GM12878 (cell line): ENCODE measurements around the gene SPI1. TPM values are rescaled to one million over a fixed set of nuclear protein-coding genes. Genes with fewer than 3 reads are reported as not detected.
A peak's percentile ranks its signal among the peaks of the same experiment; 100 is the strongest.

Source experiments
- ATAC-seq: fragments of 200-7000 bp; cut with Tn5 transposase; 3 replicates; pipeline ENCODE4 v1.9.1; 2020; ENCODE audit warnings: mild to moderate bottlenecking, moderate library complexity
- BruUV-seq: library from RNA; stranded (reverse); fragments of 400-500 nt; replicated peaks from 2 replicates; lab custom pipeline; 2021; lab: Mats Ljungman, UMichigan
- CTCF ChIA-PET: fragments of 300-600 bp; sonication (Branson Sonifier 250); formaldehyde crosslinking; extraction: SDS; loops from one replicate; lab custom pipeline; 2021; ENCODE audit warnings: inconsistent platforms; lab: Yijun Ruan, JAX
- POLR2A ChIA-PET: fragments of 350-600 bp; formaldehyde crosslinking; extraction: SDS; loops from one replicate; lab custom pipeline; 2021; ENCODE audit warnings: inconsistent platforms; lab: Charles Lee
- RAD21 ChIA-PET: fragments of 300-600 bp; sonication (Branson Sonifier 250); formaldehyde crosslinking; loops from one replicate; lab custom pipeline; 2023; ENCODE audit warnings: antibody characterized with exemption; ENCODE audit not compliant: unreplicated experiment; lab: Charles Lee
- SMC1A ChIA-PET: fragments of 300-600 bp; sonication (Branson Sonifier 250); formaldehyde crosslinking; loops from one replicate; lab custom pipeline; 2023; ENCODE audit not compliant: unreplicated experiment, uncharacterized antibody; lab: Charles Lee
- DNase-seq: peaks from one replicate; pipeline ENCODE4 v3.0.0-alpha.2; 2011; ENCODE audit warnings: low read depth, low spot score
- FAIRE-seq: peaks from 3 replicates; lab custom pipeline; 2011; peaks lifted over from hg19 to GRCh38; lab: Jason Lieb, UNC
- H2AFZ ChIP-seq: 2 replicates; pipeline ENCODE4 v1.6.0; 2011; ENCODE audit warnings: low read depth, low read length, control low read depth; ENCODE audit not compliant: control insufficient read depth
- H3K27ac ChIP-seq: 2 replicates; pipeline ENCODE4 v1.5.1; 2011; ENCODE audit warnings: control low read depth; ENCODE audit not compliant: control insufficient read depth, insufficient read depth
- H3K27me3 ChIP-seq, 2 experiments: replicated peaks in 1 of 2; 2 replicates each; pipeline versions ENCODE4 v1.6.0 to v1.6.1; 2011; ENCODE audit warnings: low read length in 1 of 2; ENCODE audit not compliant: control insufficient read depth in 2 of 2, insufficient read depth in 2 of 2
- H3K36me3 ChIP-seq, 2 experiments: 2 replicates each; pipeline ENCODE4 v1.5.1; 2011; ENCODE audit warnings: low read length in 1 of 2; ENCODE audit not compliant: control insufficient read depth in 2 of 2, insufficient read depth in 2 of 2
- H3K4me1 ChIP-seq: 2 replicates; pipeline ENCODE4 v1.6.1; 2011; ENCODE audit warnings: mild to moderate bottlenecking, low read length, moderate library complexity, mixed read lengths; ENCODE audit not compliant: control insufficient read depth, insufficient read depth
- H3K4me2 ChIP-seq: 2 replicates; pipeline ENCODE4 v1.6.0; 2011; ENCODE audit warnings: control low read depth; ENCODE audit not compliant: control insufficient read depth, insufficient read depth
- H3K4me3 ChIP-seq: fragments of 200-600 bp; sonication (generic); 2 replicates; pipeline ENCODE4 v1.5.1; 2016
- H3K79me2 ChIP-seq: 2 replicates; pipeline ENCODE4 v1.6.0; 2011; ENCODE audit warnings: low read length; ENCODE audit not compliant: control insufficient read depth, insufficient read depth
- H3K9ac ChIP-seq: 2 replicates; pipeline ENCODE4 v1.8.0; 2011; ENCODE audit warnings: low read length, control low read depth, mixed read lengths; ENCODE audit not compliant: control insufficient read depth, insufficient read depth
- H3K9me3 ChIP-seq: replicated peaks from 3 replicates; pipeline ENCODE4 v1.5.1; 2011; ENCODE audit warnings: mild to moderate bottlenecking, low read length; ENCODE audit not compliant: control insufficient read depth, insufficient read depth
- H4K20me1 ChIP-seq: 2 replicates; pipeline ENCODE4 v1.6.0; 2011; ENCODE audit not compliant: control insufficient read depth, insufficient read depth
- BHLHE40 ChIP-seq, 2 experiments: fragments of 450-650 bp in 1 of 2; IDR thresholded peaks; 2 replicates each; pipeline ENCODE4 v1.6.1; 2011 to 2017; ENCODE audit warnings: low read depth in 2 of 2, borderline replicate concordance in 1 of 2, improper control_type of control experiment in 1 of 2, low read length in 1 of 2, mild to moderate bottlenecking in 1 of 2
- BMI1 ChIP-seq: fragments of 450-650 bp; IDR thresholded peaks from 2 replicates; pipeline ENCODE4 v1.6.1; 2016; ENCODE audit warnings: mild to moderate bottlenecking, moderate library complexity, borderline replicate concordance
- BRCA1 ChIP-seq: IDR thresholded peaks from 2 replicates; pipeline ENCODE4 v1.6.1; 2011; ENCODE audit warnings: low read depth, low read length, improper control_type of control experiment
- CEBPB ChIP-seq, 2 experiments: fragments of 150-350 bp in 1 of 2; IDR thresholded peaks; 2 replicates each; pipeline ENCODE4 v1.6.1; 2012 to 2014; ENCODE audit warnings: low read depth in 2 of 2, low read length in 2 of 2, borderline replicate concordance in 1 of 2, inconsistent platforms in 1 of 2
- CHD1 ChIP-seq: IDR thresholded peaks from 2 replicates; pipeline ENCODE4 v1.6.1; 2012; ENCODE audit warnings: low read depth, low read length, improper control_type of control experiment
- CREB1 ChIP-seq: IDR thresholded peaks from 2 replicates; pipeline ENCODE4 v1.6.1; 2012; ENCODE audit warnings: low read depth, mild to moderate bottlenecking, inconsistent platforms
- EGR1 ChIP-seq, 2 experiments: IDR thresholded peaks; 1 replicate in 1 of 2; 2 replicates in 1 of 2; pipeline ENCODE4 v1.6.1; 2011 to 2012; ENCODE audit warnings: low read depth in 2 of 2, low read length in 2 of 2, borderline replicate concordance in 1 of 2, mild to moderate bottlenecking in 1 of 2, moderate library complexity in 1 of 2
- IKZF1 ChIP-seq: fragments of 450-650 bp; conservative IDR thresholded peaks from 2 replicates; pipeline ENCODE4 v1.6.1; 2017; ENCODE audit warnings: antibody characterized with exemption, mild to moderate bottlenecking
- IKZF2 ChIP-seq, 2 experiments: fragments of 450-650 bp; IDR thresholded peaks; 2 replicates each; pipeline ENCODE4 v1.6.1; 2017; ENCODE audit warnings: mild to moderate bottlenecking in 2 of 2, moderate library complexity in 2 of 2
- IRF4 ChIP-seq: IDR thresholded peaks from 2 replicates; pipeline ENCODE4 v1.6.1; 2011; ENCODE audit warnings: low read depth, low read length
- KLF5 ChIP-seq: fragments of 450-650 bp; IDR thresholded peaks from 2 replicates; pipeline ENCODE4 v1.6.1; 2014; ENCODE audit warnings: mild to moderate bottlenecking; ENCODE audit not compliant: partially characterized antibody
- MYB ChIP-seq: fragments of 150-350 bp; IDR thresholded peaks from 2 replicates; pipeline ENCODE4 v1.6.1; 2014; ENCODE audit warnings: mild to moderate bottlenecking, low read depth, low read length, borderline replicate concordance
- NR2F1 ChIP-seq: fragments of 450-650 bp; conservative IDR thresholded peaks from 2 replicates; pipeline ENCODE4 v1.6.1; 2017; ENCODE audit warnings: mild to moderate bottlenecking
- POLR2A ChIP-seq: IDR thresholded peaks from 2 replicates; pipeline ENCODE4 v1.6.1; 2011; ENCODE audit warnings: low read depth, mild to moderate bottlenecking, low read length
- RUNX3 ChIP-seq: IDR thresholded peaks from 2 replicates; pipeline ENCODE4 v1.6.1; 2012; ENCODE audit warnings: low read length, inconsistent platforms
- WGBS: methylation state at CpG from one replicate; pipeline ENCODE4 v1.1.6; 2016; ENCODE audit warnings: low lambda C conversion rate; ENCODE audit not compliant: insufficient replicate concordance, insufficient coverage; ENCODE audit errors: missing lambda C conversion rate; 5-methylcytosine and 5-hydroxymethylcytosine counted together
- in situ Hi-C: fragments of 300-500 bp; cut with MboI; formaldehyde crosslinking; loops from 9 replicates; pipeline ENCODE4 v1.14.3; 2018; ENCODE audit warnings: mixed read lengths
- intact Hi-C: fragments of 100-400 bp; cut with micrococcal nuclease; formaldehyde crosslinking; loops from one replicate; pipeline ENCODE4 v1.14.2; 2022; ENCODE audit not compliant: unreplicated experiment
- polyA plus RNA-seq, 11 experiments: library from polyadenylated mRNA; depleted of rRNA in 4 of 11; unstranded in 6 of 11; stranded (reverse) in 5 of 11; fragments of >200 nt; fragmentation: Nextera tagmentation in 4 of 11; fragmentation: Illumina TruSeq in 1 of 11; extraction: Ambion mirVana in 4 of 11; extraction: Trizol in 1 of 11; gene quantifications; 1 replicate in 1 of 11; 2 replicates in 10 of 11; pipeline versions ENCODE4 v1.2.1 to v1.2.3, GENCODE V29; 2011 to 2016; ENCODE audit warnings: inconsistent platforms in 2 of 11, missing spikeins in 2 of 11, low read depth in 1 of 11
- total RNA-seq, 4 experiments: library from RNA; depleted of rRNA in 3 of 4; stranded (reverse); fragments of >200 nt in 3 of 4; fragmentation: Illumina TruSeq in 1 of 4; extraction: Trizol in 1 of 4; gene quantifications; 2 replicates each; pipeline versions ENCODE4 v1.2.1 to v1.2.3, GENCODE V29; 2013 to 2021
- TF ChIP-seq, protein P1 (sequence below): fragments of 450-650 bp; IDR thresholded peaks from 2 replicates; pipeline ENCODE4 v1.6.1; 2017; ENCODE audit warnings: low read depth, mild to moderate bottlenecking, moderate library complexity
- TF ChIP-seq, protein P2 (sequence below): fragments of 150-350 bp; IDR thresholded peaks from 2 replicates; pipeline ENCODE4 v1.6.1; 2014; ENCODE audit warnings: mild to moderate bottlenecking, low read depth, low read length
- TF ChIP-seq, protein P3 (sequence below): IDR thresholded peaks from 2 replicates; pipeline ENCODE4 v1.6.1; 2012; ENCODE audit warnings: low read depth, low read length, improper control_type of control experiment

The SPI1 gene
- total and polyA plus RNA-seq, 10 of the 15 experiments (the other 5 are each of a cell fraction or from before 2014, with no cell fraction given), result 0.05 to 31.1 (median 9.7) TPM

DNA sequence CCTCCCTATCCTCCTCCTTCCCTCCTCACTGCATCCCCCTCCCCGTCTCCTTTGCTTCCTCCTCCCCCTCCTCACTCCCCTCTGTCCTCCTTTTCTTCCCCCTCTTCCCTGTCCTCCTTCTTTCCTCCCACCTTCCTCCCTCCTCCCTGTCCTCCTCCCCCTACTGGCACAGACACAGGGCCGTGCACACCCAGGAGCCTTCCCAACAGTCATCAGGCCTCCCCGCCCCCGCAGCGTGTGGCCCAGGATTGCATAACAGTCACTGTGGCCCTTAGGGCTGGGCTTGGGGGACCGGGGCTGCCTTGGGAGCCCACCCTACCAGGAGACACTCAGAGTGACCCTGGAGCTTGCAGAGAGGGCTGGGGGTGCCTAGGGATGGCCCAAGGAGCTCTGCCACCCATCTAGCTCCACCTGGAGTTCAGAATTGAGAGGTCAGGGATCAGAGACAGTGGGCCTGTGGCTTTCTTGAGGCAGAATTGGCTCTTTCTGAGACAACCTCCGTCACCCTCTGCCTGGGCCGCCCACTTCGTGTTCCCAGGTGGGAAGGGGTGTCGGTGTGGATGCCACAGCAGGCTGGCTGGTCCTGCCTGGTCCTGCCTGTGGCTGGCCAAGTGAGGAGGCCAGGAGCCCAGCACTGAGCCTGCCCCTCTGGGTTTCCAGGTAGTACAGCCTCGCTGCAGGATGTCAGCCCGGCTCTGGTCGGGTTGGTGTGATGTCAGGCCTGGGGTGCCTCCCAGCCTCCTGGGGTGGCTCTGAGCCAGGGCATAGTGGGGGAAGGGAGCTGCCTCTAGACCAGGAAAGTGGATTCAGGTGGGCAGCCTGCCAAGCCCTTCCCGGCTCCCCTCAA, 1.6 kb downstream of the SPI1 start:
- H3K4me2 ChIP-seq, result peak overlapping the region; percentile 89
- BruUV-seq, result no TSS peak
- in situ Hi-C loops, result no loop called here
- peak in 1 of 2 experiments; percentile 7; a peak in 1 of 4 replicates for TF ChIP-seq BHLHE40 (IDR thresholded peaks at IDR 0.05; ENCODE audit: borderline replicate concordance in 1 of 2, low read depth in 2 of 2, low read length in 1 of 2)
- no peak for TF ChIP-seq CHD1
- peak; percentile 47; the same call in 1 of the 2 replicates for TF ChIP-seq POLR2A
- no peak for TF ChIP-seq BRCA1
- no peak for TF ChIP-seq KLF5
- no peak for TF ChIP-seq BMI1
- TF ChIP-seq IKZF1, result peak; percentile 39; the same call in 1 of the 2 replicates
- no peak for TF ChIP-seq MYB
- peak; percentile 85 for TF ChIP-seq NR2F1
- TF ChIP-seq CEBPB (IDR thresholded peaks at IDR 0.05; ENCODE audit: borderline replicate concordance in 1 of 2, low read depth in 2 of 2, low read length in 2 of 2), result peak in 1 of 2 experiments; percentile 68; a peak in 2 of 4 replicates
- TF ChIP-seq, protein P1, sequence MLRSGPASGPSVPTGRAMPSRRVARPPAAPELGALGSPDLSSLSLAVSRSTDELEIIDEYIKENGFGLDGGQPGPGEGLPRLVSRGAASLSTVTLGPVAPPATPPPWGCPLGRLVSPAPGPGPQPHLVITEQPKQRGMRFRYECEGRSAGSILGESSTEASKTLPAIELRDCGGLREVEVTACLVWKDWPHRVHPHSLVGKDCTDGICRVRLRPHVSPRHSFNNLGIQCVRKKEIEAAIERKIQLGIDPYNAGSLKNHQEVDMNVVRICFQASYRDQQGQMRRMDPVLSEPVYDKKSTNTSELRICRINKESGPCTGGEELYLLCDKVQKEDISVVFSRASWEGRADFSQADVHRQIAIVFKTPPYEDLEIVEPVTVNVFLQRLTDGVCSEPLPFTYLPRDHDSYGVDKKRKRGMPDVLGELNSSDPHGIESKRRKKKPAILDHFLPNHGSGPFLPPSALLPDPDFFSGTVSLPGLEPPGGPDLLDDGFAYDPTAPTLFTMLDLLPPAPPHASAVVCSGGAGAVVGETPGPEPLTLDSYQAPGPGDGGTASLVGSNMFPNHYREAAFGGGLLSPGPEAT, result no peak
- no peak for TF ChIP-seq RUNX3
- no peak for TF ChIP-seq IRF4
- TF ChIP-seq CREB1, result no peak
- TF ChIP-seq, protein P2, sequence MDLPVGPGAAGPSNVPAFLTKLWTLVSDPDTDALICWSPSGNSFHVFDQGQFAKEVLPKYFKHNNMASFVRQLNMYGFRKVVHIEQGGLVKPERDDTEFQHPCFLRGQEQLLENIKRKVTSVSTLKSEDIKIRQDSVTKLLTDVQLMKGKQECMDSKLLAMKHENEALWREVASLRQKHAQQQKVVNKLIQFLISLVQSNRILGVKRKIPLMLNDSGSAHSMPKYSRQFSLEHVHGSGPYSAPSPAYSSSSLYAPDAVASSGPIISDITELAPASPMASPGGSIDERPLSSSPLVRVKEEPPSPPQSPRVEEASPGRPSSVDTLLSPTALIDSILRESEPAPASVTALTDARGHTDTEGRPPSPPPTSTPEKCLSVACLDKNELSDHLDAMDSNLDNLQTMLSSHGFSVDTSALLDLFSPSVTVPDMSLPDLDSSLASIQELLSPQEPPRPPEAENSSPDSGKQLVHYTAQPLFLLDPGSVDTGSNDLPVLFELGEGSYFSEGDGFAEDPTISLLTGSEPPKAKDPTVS, result no peak
- TF ChIP-seq, protein P3, sequence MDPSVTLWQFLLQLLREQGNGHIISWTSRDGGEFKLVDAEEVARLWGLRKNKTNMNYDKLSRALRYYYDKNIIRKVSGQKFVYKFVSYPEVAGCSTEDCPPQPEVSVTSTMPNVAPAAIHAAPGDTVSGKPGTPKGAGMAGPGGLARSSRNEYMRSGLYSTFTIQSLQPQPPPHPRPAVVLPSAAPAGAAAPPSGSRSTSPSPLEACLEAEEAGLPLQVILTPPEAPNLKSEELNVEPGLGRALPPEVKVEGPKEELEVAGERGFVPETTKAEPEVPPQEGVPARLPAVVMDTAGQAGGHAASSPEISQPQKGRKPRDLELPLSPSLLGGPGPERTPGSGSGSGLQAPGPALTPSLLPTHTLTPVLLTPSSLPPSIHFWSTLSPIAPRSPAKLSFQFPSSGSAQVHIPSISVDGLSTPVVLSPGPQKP, result no peak
- TF ChIP-seq IKZF2 (IDR thresholded peaks at IDR 0.05), result peak; percentile 27 to 37; a peak in 2 of 4 replicates
- TF ChIP-seq EGR1 (IDR thresholded peaks at IDR 0.05; ENCODE audit: borderline replicate concordance in 1 of 2, low read depth in 2 of 2, low read length in 2 of 2), result peak in 1 of 2 experiments; percentile 95; a peak in 2 of 3 replicates

More for the DNA sequence above, 1.6 kb downstream of the SPI1 start:
- ChIA-PET SMC1A (interaction anchor here (0.6 to 3.7 kb wide), 7 partner anchors 15 to 161 kb away, joined by 3 to 36 read pairs (median 5); partner anchors contain the start of genes DDB2 and SLC39A13), RAD21 (interaction anchor here (1.0 to 3.4 kb wide), 5 partner anchors 23 to 678 kb away, joined by 3 to 31 read pairs (median 6); partner anchors contain the start of gene SLC39A13), CTCF (interaction anchor here (0.6 to 4.1 kb wide), 9 partner anchors 15 to 819 kb away, joined by 3 to 20 read pairs (median 5); no protein-coding TSS in a partner anchor), POLR2A (interaction anchor here (0.6 to 5.0 kb wide), 7 partner anchors 10 to 752 kb away, joined by 3 to 94 read pairs (median 4); partner anchors contain the start of gene SLC39A13)
- ATAC-seq (peak; percentile 64), DNase-seq (no peak), FAIRE-seq (no peak)
- peaks cover 21% of the 10 kb centered on the region for H3K4me1 ChIP-seq
- intact Hi-C loops, result loop anchor here (5.0 to 10.0 kb wide), 3 partner anchors 76 to 478 kb away; partner anchors contain the start of gene FNBP4
- peaks cover 2 to 4% of the 10 kb centered on the region in 2 experiments; a peak in 3 of 4 replicates for H3K36me3 ChIP-seq
- no peaks in the 10 kb centered on the region for H4K20me1 ChIP-seq
- peak overlapping the region; percentile 80 for H3K4me3 ChIP-seq
- H3K27me3 ChIP-seq, result no peaks in the 10 kb centered on the region
- peaks cover 41% of the 10 kb centered on the region for H3K79me2 ChIP-seq
- H3K27ac ChIP-seq, result peak overlapping the region; percentile 93
- no peaks in the 10 kb centered on the region for H3K9me3 ChIP-seq
- WGBS, result 3% methylated on average over 13 of the region's 14 CpGs
- peak overlapping the region; percentile 45 for H2AFZ ChIP-seq
- H3K9ac ChIP-seq, result peak overlapping the region; percentile 85
